ENCODE measurements around the gene MED15.
"Not testable (repeated sequence)": the region's sequence is repeated elsewhere in the genome, so short reads cannot be mapped to it uniquely, and the experiment has no call there.

MED15 gene, protein sequence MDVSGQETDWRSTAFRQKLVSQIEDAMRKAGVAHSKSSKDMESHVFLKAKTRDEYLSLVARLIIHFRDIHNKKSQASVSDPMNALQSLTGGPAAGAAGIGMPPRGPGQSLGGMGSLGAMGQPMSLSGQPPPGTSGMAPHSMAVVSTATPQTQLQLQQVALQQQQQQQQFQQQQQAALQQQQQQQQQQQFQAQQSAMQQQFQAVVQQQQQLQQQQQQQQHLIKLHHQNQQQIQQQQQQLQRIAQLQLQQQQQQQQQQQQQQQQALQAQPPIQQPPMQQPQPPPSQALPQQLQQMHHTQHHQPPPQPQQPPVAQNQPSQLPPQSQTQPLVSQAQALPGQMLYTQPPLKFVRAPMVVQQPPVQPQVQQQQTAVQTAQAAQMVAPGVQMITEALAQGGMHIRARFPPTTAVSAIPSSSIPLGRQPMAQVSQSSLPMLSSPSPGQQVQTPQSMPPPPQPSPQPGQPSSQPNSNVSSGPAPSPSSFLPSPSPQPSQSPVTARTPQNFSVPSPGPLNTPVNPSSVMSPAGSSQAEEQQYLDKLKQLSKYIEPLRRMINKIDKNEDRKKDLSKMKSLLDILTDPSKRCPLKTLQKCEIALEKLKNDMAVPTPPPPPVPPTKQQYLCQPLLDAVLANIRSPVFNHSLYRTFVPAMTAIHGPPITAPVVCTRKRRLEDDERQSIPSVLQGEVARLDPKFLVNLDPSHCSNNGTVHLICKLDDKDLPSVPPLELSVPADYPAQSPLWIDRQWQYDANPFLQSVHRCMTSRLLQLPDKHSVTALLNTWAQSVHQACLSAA

DNA sequence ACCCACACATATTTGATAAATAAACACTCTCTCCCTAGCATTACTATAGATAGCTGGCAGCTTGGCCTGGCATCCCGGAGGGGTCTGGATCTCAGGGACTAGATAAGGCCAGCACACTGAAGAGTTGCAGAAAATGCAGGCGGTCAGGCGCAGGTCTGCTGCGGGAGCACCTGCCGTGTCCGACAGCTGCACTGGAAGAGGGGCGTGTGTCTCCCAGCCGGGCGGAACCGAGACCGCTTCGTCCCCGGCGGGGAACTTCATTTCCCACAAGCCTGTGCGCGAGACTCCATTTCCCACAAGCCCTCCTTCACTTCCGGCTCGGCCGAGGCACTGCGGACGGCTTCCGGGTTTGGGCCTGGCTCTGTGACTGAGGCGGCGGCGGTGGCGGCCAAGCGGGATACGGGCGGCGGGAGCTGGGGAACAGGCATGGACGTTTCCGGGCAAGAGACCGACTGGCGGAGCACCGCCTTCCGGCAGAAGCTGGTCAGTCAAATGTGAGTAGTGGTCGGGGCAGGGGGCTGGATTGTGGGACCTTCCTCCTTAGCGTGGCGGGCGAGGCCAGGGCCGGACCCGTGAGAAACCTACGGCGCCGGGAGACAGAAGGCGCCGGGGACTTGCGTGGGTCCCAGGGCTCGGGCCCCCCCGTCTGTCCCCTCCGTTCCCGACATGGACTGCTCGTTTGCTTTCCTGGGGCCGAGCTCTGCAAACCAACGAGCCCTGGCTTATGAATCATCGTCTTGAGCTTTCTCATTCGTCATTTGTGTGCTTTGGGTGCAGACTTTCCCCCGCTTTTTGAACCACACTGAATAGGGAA lies at the start of gene MED15:
Gene MED15 (plus strand): TSS at position 358 of the 814 bp plus-strand sequence. CDS start 69 bp downstream, at position 427.
- peak; percentile 57 to 72 for DNase-seq (ENCODE audit: low read depth in 2 of 2)

DNA sequence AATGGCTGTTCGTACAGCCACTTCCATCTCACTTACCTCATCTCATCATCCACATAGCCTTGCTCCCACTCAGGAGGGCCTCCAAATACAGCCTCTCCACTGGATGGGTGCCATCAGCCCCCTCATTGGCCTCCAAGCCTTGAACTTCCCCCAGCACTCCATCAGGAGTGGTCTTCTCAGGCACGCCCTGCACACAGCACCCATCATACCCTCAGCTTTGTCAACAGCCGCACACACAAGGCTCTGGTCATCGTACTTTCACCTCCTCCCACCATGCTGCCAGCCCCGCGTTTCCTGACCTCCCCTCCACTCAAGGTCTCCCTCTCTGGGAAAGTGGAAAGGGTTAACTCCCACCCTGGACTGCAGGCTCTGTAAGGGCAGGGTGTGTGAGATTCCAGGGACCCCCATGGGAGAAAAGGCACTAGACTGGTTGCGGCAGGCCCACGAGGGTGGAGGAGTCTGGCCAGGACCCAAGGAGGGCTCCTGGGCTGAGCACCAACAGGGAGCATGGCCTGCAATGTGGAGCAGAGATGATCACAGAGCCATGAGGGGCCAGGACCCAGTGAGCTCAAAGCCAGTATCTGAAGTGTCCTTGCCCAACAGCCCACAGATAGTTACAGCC lies 48.8 kb upstream of the MED15 start:
- no peak for DNase-seq (ENCODE audit: low read depth in 2 of 2)

DNA sequence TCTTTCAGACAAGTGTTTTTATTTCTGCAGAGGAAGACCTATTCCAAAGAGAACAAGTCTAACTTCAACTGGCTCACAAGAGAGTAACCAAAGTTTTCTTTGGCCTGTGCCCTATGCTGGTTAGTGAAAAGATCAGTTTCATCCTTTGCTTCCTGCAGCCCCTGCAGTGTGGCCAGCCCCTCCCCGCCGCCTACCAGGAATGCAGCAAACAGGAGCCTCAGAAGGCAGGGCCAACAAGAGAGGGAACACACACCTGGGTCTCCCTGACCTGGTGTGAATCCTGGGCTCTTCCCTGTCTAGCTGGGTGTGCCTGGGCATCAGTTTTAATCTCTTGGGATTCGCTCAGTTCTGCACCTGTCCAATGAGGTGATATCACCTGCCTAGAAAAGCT lies 48.3 kb upstream of the MED15 start:
- no peak for DNase-seq (ENCODE audit: low read depth in 2 of 2)

DNA sequence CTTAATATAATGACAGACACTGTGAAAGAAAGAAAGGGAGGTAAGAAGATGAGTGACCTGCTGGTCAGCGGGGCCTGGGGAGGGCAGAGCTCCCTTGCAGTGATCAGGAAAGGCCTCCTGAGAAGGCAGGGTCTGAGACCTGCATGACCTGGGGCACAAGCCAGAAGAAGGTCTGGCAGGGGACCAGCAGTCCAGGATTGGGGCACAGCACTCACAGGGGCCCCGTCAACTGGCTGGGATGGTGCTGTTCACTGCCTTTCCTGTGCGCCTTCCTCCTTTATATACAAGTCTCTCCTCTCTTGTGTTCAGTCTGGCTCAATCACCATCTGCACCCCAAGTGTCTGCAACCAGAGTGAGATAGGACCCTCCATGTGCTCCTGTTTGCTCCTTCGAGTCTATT lies 47.5 kb upstream of the MED15 start:
- DNase-seq (ENCODE audit: low read depth in 2 of 2) = no peak

DNA sequence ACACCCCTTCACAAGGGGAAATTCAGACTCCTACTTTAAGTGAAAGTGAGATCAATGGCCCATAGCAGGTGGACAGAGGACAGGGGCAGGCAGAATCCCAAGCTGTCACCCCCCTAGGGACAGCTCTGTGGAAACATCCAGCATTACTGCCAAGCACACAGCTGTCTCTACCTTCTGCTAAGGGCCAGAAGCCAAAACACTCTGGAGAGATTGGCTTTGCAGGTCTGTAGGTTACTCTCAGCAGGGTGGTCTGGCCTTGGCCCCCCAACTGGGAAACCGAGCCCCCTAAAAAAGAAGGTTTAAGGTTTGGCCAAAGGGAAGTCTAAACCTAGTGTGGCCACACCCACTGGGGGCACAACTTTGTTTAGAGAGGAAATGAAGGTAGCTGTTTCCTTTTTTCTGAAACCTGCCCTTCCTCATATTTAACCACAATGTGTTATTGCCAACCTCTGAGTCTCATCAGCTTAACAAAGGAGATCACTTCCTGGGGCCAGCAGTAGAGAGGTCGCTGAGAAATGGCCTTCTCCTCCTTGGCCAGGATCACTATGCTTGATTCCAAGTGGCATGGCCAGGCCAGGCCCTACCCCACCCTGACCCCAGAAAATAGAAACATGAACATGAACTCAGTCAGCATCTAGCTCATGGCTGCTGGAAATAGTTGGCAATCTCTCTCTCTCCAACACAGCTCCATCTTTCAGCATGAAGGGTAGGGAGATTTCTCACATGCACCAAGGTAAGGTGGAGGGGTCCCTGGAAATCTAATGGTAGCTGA lies 43.9 kb upstream of the MED15 start:
- no peak for DNase-seq (ENCODE audit: low read depth in 2 of 2)

DNA sequence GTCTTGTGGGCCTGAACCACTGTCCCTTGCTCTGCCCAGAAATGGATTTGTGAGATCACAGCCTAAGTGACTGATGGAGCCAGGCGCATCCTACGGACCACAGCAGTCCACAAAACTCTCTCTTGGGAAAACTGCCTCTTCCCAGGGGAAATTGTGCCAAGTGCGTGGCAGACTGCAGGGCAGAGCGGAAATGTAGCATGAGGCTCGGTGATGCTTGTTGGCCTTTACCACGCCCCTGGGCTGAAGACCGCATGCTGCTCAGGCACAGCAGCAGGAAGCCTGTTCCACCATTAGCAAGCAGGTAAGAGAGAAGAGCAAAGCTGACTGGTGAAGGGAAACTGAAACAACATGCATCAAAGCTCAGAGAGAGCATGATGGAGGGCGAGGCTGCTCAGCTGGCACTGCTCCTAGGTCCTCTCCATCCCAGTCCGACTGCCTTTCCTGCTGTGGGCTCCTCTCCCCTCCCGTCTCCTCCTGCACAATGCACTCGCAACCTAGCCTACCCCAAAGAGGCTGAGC lies 43.3 kb upstream of the MED15 start:
- peak; percentile 15 to 16 for DNase-seq (ENCODE audit: low read depth in 2 of 2)

DNA sequence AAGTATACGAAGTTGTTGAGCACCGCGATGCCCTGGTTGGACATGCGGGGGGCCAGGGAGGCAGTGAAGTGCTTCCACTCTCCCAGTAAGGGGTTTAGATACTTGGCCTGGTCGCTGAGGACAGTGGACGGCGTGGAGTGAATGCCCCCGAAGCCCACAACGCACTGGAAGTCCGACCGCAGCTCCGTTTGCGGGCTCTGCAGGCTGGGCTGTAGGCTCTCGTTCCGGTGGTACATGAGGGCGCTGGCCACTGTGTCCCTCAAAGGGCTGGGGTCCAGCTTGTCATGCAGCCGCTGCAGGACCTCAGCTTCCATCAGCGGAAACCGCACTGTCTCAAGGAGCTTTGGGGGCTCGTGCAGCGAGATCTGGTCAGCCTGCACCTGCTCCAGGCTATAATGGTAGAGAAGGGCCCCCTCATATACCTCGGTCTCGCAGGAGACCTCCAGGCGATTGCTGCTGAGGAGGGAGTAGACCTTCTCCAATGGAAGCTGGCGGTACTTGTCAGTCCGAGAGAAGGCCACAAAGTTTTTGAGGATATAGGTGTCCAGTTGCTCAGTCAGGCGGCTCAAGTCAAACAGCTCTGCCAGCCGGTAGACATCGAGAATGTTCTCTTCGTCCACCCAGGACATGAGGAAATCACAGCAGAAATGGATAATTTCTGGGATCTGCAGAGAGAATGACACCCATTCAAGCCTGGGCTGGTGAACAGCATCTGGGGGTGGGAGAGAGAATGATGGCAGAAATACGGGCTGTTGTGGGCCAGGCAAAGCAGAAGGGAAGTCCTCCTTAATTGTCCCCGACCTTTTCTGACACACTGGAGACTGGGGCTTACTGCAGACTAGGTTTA lies 42.3 kb upstream of the MED15 start:
- DNase-seq (ENCODE audit: low read depth in 2 of 2) = no peak

DNA sequence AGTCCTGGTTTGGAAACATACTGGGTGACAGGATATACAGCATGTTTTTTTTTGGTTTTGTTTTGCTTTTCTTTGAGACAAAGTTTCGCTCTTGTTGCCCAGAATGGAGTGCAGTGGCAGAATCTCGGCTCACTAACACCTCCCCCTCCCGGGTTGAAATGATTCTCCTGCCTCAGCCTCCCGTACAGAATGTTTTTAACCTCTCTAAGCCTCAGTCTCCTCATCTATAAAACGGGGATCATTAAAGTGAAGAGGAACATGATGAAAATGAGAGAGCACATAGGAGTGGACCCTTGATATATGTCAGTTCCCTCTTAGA lies 41.7 kb upstream of the MED15 start:
- no peak for DNase-seq (ENCODE audit: low read depth in 2 of 2)

DNA sequence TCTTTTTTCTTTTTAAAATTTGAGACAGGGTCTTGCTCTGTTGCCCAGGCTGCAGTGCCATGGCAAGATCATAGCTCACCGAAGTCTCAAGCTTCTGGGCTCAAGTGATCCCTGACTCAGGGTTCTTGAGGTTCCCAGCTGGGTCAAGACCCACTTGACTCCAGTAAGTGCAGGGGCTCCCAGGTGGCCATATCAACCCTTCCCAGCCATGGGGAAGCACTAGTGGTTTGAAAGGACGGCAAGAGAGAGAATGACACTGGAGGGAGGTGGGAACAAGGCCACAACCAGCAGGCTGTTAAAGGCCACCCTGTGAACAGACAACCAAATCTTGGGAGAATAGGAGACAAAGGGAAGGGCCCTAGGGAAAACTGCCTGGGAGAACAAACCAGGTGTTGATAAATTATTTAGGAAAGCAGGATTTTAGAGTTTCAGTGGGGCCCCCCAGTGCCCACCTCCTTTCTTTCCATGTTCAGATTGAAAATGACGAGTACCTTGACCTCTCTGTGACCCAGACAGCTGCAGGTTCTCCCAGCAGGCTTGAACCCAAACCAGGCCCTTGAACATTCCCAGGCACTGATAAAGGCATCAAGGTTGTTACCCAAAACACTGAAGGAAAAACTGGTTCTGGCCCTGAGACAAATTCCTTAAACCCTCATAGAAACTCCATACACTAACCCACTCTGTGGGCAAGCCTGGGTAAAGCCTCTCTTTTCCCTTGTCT lies 40.6 kb upstream of the MED15 start:
- no peak for DNase-seq (ENCODE audit: low read depth in 2 of 2)

DNA sequence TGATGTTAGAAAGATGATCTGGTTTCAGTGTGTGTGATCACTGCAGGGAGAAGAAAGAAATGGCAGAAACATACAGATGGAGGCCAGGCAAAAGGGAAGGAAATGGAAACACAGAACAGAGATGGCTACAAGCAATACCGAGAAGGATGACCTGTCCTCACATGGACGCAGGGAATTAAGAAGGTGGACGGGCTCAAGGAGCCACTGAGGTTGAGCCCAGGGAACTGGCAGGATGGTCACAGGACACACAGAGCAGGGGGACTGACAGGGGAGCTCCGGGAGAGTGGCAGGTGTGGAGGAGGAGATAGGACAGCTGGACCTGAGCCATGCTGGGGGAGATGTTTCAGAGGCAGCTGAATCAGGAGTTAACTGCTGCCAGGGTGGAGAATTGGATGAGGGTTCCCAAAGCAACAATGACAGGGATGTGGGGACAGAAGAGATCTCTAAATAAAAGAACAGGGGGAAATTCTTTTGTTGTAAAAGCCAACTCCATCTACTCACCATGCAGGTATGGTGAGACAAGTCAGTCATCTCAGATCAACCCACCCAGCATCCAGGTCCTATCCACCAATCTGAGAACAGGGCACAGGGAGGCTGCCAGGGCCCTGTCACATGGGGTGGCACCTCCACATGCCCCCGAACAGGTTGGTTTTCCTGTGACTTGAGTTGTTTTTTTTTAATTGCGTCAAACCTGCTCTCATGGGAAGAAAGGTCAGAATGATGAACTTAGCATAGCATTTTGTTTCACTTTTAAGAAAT lies 38.1 kb upstream of the MED15 start:
- DNase-seq (ENCODE audit: low read depth in 2 of 2) = no peak

DNA sequence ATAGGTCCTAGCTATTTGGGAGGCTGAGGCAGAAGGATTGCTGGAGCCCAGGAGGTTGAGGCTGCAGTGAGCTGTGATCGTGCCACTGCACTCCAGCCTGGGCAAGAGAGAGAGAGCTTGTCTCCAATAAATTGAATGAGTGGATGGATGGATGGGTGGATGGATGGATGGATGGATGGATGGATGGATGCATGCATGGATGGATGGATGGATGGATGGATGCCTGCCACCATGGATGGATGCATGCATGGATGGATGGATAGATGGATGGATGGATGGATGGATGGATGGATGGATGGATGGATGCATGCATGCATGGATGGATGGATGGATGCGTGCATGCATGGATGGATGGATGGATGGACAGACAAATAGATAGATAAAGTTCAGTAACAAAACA lies 36.9 kb upstream of the MED15 start:
- DNase-seq (ENCODE audit: low read depth in 2 of 2) = not testable (repeated sequence)

DNA sequence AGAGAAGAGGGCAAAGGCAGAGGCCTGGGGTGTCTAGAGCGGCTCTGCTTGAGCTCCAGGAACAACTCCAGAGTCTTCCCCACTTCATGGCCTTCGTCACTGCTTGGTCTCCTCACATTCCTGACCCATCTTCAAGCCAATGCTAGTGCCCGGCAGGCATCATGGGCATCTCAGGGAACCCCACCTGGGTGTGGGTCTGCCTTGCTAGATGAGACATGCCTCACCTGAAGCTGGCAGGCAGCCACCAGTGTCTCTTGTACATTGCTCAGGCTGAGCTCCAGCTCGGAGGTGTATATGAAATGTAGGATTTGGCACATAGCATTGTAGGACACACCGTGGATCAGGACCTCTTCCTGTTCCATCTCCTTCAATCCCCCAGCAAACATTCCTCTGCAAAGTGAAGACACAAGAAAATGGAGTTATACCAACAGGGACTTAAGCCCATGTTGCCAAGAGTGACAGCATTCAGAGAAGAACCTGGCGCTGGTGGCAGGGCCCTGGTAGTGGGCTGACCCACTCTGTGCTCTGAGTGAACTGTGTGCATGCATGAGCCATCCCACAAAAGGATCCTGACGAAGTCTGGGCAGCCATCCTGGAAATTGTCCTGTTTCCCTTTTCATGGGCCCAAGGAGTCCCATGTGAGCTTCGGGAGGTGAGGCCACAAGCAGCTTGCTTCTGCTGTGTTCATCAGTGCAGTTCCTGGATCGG lies 36.1 kb upstream of the MED15 start:
- DNase-seq (ENCODE audit: low read depth in 2 of 2) = no peak

DNA sequence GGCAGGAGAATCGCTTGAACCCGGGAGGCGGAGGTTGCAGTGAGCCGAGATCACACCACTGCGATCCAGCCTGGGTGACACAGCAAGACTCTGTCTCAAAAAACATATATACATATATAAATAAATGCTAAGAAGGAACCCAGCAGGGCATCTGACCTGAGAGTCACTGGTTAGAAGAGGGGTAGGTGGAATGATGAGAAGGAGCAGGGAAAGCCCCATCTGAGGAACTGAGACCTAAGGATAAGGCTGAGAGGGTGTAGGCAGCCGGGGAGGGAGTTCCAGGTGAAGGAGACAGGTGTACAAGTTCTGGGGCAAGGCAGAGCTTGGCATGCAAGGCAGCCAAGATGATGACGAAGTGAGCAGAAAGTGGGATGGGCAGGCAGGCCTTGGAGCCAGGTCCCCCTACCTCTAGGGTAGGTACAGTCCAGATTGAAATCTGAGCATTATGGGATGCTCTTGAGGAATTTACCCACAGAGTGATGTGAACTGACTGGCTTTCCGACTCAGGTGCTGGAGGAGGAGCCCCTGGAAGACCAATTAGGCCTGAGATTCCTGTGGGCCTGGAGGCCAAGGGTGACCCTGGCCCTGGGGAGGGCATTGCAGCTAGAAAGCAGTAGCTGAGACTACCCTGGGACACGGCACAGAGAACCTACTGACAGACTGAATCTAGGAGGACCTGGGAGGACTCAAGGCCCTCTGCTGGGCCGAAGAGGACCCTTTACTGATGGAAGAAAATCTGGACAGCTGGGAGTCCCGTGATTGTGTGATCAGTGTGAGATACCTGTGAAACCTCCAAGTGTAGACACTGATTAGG lies 34.6 kb upstream of the MED15 start:
- DNase-seq (ENCODE audit: low read depth in 2 of 2) = no peak

DNA sequence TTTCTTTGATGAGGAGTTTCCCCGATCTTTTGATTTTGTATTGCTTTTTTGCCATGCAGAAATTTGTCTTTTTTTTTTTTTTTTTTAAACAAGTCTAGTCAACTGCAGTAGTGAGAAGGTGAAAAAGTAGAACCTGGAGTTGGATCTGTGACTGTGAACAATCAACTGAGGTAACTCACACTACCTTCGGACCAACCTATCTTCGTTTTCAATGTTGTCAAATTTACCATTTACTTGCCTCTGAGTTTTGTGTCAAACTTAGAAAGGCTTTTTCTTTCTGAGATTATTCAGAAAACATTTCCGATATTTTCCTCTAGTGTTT lies 32.3 kb upstream of the MED15 start:
- DNase-seq (ENCODE audit: low read depth in 2 of 2) = no peak

DNA sequence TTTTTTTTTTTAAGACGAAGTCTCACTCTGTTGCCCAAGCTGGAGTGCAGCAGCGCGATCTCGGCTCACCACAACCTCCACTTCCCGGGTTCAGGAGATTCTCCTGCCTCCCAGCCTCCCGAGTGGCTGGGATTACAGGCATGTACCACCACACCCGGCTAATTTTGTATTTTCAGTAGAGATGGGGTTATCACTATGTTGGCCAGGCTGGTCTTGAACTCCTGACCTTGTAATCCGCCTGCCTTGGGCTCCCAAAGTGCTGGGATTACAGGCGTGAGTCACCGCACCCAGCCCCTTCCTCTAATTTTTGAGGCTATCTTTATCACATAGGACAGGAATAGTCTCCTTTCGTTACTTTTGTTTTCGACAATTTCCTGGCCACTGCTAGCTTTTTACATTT lies 31.8 kb upstream of the MED15 start:
- DNase-seq (ENCODE audit: low read depth in 2 of 2) = not testable (repeated sequence)

DNA sequence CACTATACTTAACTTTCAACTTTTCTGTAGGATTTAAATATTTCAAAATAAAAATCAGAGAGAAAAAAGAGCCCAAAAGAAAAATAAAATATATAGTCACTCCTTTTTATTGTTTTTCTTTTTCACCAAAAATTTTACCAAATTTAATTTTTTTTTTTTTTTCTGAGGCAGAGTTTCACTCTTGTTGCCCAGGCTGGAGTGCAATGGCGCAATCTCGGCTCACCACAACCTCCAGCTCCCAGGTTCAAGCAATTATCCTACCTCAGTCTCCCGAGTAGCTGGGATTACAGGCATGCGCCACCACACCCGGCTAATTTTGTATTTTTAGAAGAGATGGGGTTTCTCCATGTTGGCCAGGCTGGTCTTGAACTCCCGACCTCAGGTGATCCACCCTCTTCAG lies 29.4 kb upstream of the MED15 start:
- not testable (repeated sequence) for DNase-seq (ENCODE audit: low read depth in 2 of 2)

DNA sequence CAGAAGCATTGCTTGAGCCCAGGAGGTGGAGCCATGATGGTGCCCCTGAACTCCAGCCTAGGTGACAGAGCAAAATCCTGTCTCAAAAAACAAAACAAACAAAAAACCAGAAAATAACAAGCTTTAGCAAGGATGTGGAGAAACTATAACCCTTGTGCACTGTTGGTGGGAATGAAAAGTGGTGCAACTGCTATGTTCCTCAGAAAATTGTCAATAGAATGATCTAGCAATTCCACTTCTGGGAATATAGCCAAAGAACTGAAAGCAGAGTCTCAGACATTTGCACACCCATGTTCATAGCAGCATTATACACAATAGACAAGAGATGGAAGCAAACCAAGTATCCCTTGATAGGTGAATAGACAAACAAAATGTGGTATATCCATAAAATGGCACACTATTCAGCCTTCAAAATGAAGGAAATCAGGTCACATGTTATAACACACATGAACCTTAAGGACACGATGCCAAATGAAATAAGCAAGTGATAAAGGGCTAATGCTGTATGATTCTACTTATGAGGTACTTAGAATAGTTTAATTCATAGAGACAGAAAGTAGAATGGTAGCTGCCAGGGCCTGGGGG lies 27.7 kb upstream of the MED15 start:
- DNase-seq (ENCODE audit: low read depth in 2 of 2) = no peak
